Peyer's patch (tissue), 4 donors: ENCODE data around the gene ZNF683. TPM values are rescaled to one million over a fixed set of nuclear protein-coding genes. Genes with fewer than 3 reads are reported as not detected.

Experiments
- DNase-seq, 3 donors: peaks; one replicate each; pipeline ENCODE4 v3.0.0-alpha.2; 2017 to 2019
- H3K27ac ChIP-seq, 4 donors: fragments of 200-600 bp; sonication (generic); one replicate each; pipeline ENCODE4 v1.5.1; 2016 to 2019
- H3K27me3 ChIP-seq, 2 donors: fragments of 200-600 bp; sonication (generic); one replicate each; pipeline ENCODE4 v1.5.1; 2019
- H3K36me3 ChIP-seq, 3 donors: fragments of 200-600 bp; sonication (generic); one replicate each; pipeline ENCODE4 v1.5.1; 2016 to 2019
- H3K4me1 ChIP-seq, 4 donors: fragments of 200-600 bp; sonication (generic); one replicate each; pipeline ENCODE4 v1.5.1; 2016 to 2019
- H3K4me3 ChIP-seq, 4 donors: fragments of 200-600 bp; sonication (generic); 1 replicate in 3 of 4; 2 replicates in 1 of 4; pipeline ENCODE4 v1.5.1; 2016 to 2019; ENCODE audit warnings: mild to moderate bottlenecking in 1 of 4
- H3K9me3 ChIP-seq, 4 donors: fragments of 200-600 bp; sonication (generic); one replicate each; pipeline ENCODE4 v1.5.1; 2016 to 2019; ENCODE audit warnings: mild to moderate bottlenecking in 1 of 4
- POLR2A ChIP-seq, 2 donors: fragments of 450-650 bp; IDR thresholded peaks; one replicate each; pipeline ENCODE4 v1.5.1; 2017; ENCODE audit warnings: antibody characterized with exemption in 2 of 2, mild to moderate bottlenecking in 2 of 2, moderate library complexity in 2 of 2
- total RNA-seq, 4 donors: library from RNA; depleted of rRNA; stranded (reverse); fragments of >200 nt; gene quantifications; one replicate each; pipeline ENCODE4 v1.1.0, GENCODE V29; 2016
- TF ChIP-seq, protein P1 (sequence below), 6 experiments: fragments of 450-650 bp in 4 of 6; fragments of 200-600 bp in 2 of 6; sonication (generic) in 1 of 6; IDR thresholded peaks; one replicate each; pipeline ENCODE4 v1.5.1; 2017 to 2019; ENCODE audit warnings: antibody characterized with exemption in 6 of 6, mild to moderate bottlenecking in 3 of 6, moderate library complexity in 1 of 6

The ZNF683 gene
- total RNA-seq, 4 donors from 2014 or later = not detected

DNA sequence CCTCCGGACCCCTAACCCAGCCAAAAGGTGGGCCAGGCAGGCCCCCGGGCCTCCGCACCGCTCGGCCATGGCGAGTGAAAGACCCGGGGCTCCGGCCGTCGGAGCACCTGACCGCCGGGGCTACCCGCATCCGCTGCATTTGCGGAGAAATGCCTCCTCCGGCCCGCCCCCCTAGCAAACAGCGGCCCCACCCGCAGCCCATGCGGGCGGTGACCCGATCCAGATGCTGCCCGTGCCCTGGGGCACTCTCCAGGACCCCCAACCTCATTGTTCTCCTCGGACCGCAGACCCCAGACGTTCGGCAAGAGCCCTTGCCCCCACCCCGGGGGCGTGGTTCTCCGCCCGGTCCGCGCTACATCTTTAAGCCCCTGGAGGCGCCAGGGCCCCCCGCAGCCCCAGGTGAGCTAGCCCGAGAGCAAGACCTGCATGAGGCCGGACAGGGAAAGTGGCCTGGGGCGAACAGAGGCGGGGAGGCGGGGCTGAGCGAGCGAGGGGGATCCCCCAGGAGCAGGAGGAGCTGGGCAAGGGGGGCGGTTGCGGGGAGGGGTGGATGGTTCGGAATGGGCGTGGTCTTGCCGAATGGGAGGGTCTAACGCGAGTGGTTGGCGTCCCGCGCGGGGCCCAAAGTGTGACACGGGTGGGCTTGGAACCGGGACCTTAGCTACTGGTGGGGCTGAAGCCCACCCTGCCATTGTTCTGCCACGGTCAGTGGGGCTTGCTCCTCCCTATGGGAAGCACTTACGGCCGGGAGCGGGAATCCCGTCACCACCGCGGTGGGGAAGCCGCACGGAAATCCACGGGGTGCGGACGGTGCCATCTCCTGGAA, 12.4 kb downstream of the ZNF683 start:
- TF ChIP-seq POLR2A (IDR thresholded peaks at IDR 0.05) = no peak
- TF ChIP-seq, protein P1, sequence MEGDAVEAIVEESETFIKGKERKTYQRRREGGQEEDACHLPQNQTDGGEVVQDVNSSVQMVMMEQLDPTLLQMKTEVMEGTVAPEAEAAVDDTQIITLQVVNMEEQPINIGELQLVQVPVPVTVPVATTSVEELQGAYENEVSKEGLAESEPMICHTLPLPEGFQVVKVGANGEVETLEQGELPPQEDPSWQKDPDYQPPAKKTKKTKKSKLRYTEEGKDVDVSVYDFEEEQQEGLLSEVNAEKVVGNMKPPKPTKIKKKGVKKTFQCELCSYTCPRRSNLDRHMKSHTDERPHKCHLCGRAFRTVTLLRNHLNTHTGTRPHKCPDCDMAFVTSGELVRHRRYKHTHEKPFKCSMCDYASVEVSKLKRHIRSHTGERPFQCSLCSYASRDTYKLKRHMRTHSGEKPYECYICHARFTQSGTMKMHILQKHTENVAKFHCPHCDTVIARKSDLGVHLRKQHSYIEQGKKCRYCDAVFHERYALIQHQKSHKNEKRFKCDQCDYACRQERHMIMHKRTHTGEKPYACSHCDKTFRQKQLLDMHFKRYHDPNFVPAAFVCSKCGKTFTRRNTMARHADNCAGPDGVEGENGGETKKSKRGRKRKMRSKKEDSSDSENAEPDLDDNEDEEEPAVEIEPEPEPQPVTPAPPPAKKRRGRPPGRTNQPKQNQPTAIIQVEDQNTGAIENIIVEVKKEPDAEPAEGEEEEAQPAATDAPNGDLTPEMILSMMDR (IDR thresholded peaks at IDR 0.05) = no peak
- peak in 2 of 3 donors; percentile 40 to 63 for DNase-seq
- peak overlapping the region; percentile 29 to 42 (median 40) for H3K4me3 ChIP-seq
- no peaks in the 10 kb centered on the region for H3K9me3 ChIP-seq
- peak overlapping the region in 1 of 4 donors; percentile 88 for H3K27ac ChIP-seq
- H3K27me3 ChIP-seq = peaks cover 0 to 15% of the 10 kb centered on the region in 2 donors
- H3K4me1 ChIP-seq = peaks cover 9 to 51% (median 12%) of the 10 kb centered on the region in 4 donors
- no peaks in the 10 kb centered on the region for H3K36me3 ChIP-seq

DNA sequence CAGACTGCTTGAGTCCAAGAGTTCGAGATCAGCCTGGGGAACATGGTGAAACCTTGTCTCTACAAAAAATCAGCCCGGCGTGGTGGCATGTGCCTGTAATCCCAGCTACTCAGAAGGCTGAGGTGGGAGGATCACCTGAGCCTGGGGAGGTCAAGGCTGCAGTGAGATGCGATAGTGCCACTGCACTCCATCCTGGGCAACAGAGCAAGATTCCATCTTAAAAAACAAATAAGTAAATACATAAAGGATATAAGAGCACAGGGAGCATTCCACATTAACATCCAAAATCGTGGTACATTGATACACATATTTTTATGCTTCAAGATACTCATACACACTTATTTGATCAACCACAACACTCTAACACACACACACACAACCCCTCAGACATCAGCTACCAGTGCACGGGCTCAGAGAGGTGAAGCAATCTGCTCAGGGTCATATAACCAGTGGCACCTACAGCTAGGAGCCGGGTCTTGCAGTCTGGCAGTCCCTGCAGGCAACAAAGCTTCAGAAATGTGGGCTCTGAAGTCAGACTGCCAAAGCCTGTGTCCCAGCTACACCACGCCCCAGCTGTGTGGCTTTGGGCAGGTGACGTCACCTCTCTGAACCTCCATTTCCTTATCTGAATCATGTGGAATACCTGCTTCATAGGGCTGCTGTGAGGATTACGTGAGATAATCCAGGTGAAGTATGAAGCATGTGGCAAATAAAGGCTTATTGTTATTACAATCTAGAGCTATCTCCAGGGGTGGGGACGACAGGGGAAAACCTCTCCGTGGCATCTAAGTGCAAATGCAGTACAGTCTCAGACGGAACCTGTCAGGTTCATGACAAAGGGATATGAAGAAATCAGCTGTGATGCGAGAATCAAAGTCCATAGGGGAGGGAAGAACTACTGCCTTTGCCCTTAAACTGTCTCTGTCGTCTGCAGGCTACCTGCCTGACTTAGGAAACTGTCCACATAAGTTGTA, 13.9 kb downstream of the ZNF683 start:
- H3K36me3 ChIP-seq = no peaks in the 10 kb centered on the region
- peaks cover 0 to 15% of the 10 kb centered on the region in 2 donors for H3K27me3 ChIP-seq
- no peaks in the 10 kb centered on the region for H3K9me3 ChIP-seq
- peaks cover 9 to 60% (median 12%) of the 10 kb centered on the region in 4 donors for H3K4me1 ChIP-seq
- peak in 2 of 3 donors; percentile 82 to 91 for DNase-seq
- H3K27ac ChIP-seq = peak overlapping the region in 3 of 4 donors; percentile 59 to 88 (median 76)
- TF ChIP-seq, protein P1 (IDR thresholded peaks at IDR 0.05) = no peak
- peak; percentile 36 to 76 for TF ChIP-seq POLR2A (IDR thresholded peaks at IDR 0.05)
- H3K4me3 ChIP-seq = peak overlapping the region in 2 of 4 donors; percentile 10 to 26

GRCh38 chr1:26357121-26357602, 15.4 kb downstream of the ZNF683 start:
- DNase-seq = peak in 2 of 3 donors; percentile 90 to 91
- TF ChIP-seq, protein P1 (IDR thresholded peaks at IDR 0.05) = no peak
- peak in 1 of 2 donors; percentile 80 for TF ChIP-seq POLR2A (IDR thresholded peaks at IDR 0.05)
- H3K27ac ChIP-seq = peak overlapping the region in 3 of 4 donors; percentile 59 to 88 (median 76)
- H3K9me3 ChIP-seq = no peaks in the 10 kb centered on the region
- peaks cover 0 to 15% of the 10 kb centered on the region in 2 donors for H3K27me3 ChIP-seq
- peaks cover 9 to 58% (median 12%) of the 10 kb centered on the region in 4 donors for H3K4me1 ChIP-seq
- H3K36me3 ChIP-seq = no peaks in the 10 kb centered on the region
- no peak overlapping the region for H3K4me3 ChIP-seq

- Histone ChIP-seq H3K4me1 (peaks cover 9 to 59% (median 12%) of the 10 kb centered on the region in 4 donors), H3K4me3 (no peak overlapping the region), H3K27ac (peak overlapping the region in 2 of 4 donors; percentile 76 to 88), H3K36me3 (no peaks in the 10 kb centered on the region), H3K9me3 (no peaks in the 10 kb centered on the region), H3K27me3 (peaks cover 0 to 11% of the 10 kb centered on the region in 2 donors)
- no peak for DNase-seq
- TF ChIP-seq POLR2A (IDR thresholded peaks at IDR 0.05) = no peak
- TF ChIP-seq, protein P1 (IDR thresholded peaks at IDR 0.05) = no peak
Observed at GRCh38 chr1:26356106-26356505, 16.4 kb downstream of the ZNF683 start.

GRCh38 chr1:26354972-26355371, 17.6 kb downstream of the ZNF683 start:
- DNase-seq = no peak
- Histone ChIP-seq H3K4me1 (peaks cover 0 to 51% (median 6%) of the 10 kb centered on the region in 4 donors), H3K4me3 (no peak overlapping the region), H3K36me3 (no peaks in the 10 kb centered on the region), H3K9me3 (no peaks in the 10 kb centered on the region), H3K27ac (peak overlapping the region in 3 of 4 donors; percentile 59 to 80 (median 75)), H3K27me3 (peaks cover 0 to 2% of the 10 kb centered on the region in 2 donors)
- no peak for TF ChIP-seq POLR2A (IDR thresholded peaks at IDR 0.05)
- TF ChIP-seq, protein P1 (IDR thresholded peaks at IDR 0.05) = no peak
